HG03469 (cell line): ENCODE results near the gene SACS.

Experiments used
- ATAC-seq: cut with Tn5 transposase; IDR thresholded peaks from one replicate; pipeline ENCODE4 v1.9.1; 2021; ENCODE audit warnings: mild to moderate bottlenecking, moderate library complexity, moderate number of reproducible peaks; ENCODE audit not compliant: unreplicated experiment

The SACS gene, protein sequence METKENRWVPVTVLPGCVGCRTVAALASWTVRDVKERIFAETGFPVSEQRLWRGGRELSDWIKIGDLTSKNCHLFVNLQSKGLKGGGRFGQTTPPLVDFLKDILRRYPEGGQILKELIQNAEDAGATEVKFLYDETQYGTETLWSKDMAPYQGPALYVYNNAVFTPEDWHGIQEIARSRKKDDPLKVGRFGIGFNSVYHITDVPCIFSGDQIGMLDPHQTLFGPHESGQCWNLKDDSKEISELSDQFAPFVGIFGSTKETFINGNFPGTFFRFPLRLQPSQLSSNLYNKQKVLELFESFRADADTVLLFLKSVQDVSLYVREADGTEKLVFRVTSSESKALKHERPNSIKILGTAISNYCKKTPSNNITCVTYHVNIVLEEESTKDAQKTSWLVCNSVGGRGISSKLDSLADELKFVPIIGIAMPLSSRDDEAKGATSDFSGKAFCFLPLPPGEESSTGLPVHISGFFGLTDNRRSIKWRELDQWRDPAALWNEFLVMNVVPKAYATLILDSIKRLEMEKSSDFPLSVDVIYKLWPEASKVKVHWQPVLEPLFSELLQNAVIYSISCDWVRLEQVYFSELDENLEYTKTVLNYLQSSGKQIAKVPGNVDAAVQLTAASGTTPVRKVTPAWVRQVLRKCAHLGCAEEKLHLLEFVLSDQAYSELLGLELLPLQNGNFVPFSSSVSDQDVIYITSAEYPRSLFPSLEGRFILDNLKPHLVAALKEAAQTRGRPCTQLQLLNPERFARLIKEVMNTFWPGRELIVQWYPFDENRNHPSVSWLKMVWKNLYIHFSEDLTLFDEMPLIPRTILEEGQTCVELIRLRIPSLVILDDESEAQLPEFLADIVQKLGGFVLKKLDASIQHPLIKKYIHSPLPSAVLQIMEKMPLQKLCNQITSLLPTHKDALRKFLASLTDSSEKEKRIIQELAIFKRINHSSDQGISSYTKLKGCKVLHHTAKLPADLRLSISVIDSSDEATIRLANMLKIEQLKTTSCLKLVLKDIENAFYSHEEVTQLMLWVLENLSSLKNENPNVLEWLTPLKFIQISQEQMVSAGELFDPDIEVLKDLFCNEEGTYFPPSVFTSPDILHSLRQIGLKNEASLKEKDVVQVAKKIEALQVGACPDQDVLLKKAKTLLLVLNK (N-terminal part only)

GRCh38 chr13:23433171-23434153, at the start of gene SACS:
TSS of gene SACS (minus strand) at chr13:23433702. CDS start at chr13:23411239, 22,463 bp downstream.
- ATAC-seq, result no peak

- no peak for ATAC-seq
These were observed 46.8 kb upstream of the SACS start for GRCh38 chr13:23480324-23480723.

GRCh38 chr13:23477101-23477500, 43.6 kb upstream of the SACS start:
- ATAC-seq, result no peak

- ATAC-seq, result no peak
These were observed 39.7 kb upstream of the SACS start for GRCh38 chr13:23473221-23473620.

- ATAC-seq, result no peak
These were observed 38.7 kb upstream of the SACS start for GRCh38 chr13:23472189-23472588.

DNA sequence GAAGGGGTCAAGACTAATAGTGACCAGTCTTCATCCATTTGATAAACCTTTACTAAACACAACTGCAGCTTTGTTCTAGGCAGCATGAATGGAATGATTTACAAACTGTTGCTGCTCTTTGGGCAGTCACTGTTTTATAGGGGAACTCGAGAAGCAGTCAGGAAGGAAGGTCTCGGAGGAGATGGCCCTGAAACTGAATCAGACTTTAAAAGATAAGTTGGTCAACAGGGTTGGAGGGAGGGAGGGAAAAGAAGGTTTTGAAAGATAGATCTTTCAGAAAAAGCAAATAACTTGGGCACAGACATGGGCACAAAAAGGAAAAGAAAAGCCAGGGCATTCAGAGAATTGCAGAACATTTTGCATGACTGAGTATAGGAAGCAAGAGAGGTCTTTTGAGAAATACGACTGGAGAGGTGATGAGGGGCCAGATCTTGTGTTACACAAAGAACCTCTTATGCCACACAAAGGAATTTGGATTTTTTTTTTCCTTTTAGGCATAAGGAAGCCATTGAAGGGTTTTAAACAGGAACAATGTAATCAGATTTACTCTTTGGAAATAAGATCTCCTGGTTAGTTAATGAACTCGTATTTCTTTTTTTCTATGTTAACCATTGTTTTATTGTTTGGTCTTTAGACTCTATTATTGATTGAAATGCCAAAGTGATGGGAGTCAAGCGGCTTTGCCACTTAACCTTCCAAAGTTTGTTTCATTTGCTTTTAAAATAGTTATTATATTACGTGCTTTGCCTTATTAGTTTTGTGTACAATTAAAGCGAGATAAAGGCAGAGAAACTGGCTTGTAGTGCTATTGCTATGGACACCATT, 37.5 kb upstream of the SACS start:
- ATAC-seq, result no peak

DNA sequence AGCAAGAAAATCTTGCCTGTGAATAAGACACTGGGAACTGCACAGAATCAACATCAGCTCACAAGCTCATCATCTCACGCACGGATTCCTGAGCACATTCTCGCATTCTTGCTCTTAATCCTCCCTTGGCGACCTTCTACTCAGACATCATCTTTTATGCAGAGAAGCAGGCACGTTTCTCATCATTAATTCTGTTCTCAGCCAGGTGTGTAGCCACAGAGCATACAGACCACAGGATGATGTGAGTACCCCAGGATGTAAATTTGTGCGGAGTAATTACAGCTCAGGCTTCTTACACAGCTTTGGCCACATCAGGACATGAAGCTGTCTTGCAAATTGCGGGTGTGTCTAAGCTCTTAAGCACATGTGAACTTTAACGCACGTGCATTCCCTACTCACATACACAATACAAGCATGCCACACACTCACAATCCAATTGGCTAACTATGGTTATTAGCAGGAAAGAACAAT, 36.5 kb upstream of the SACS start:
- ATAC-seq, result no peak

GRCh38 chr13:23468811-23469210, 35.3 kb upstream of the SACS start:
- ATAC-seq, result no peak

DNA sequence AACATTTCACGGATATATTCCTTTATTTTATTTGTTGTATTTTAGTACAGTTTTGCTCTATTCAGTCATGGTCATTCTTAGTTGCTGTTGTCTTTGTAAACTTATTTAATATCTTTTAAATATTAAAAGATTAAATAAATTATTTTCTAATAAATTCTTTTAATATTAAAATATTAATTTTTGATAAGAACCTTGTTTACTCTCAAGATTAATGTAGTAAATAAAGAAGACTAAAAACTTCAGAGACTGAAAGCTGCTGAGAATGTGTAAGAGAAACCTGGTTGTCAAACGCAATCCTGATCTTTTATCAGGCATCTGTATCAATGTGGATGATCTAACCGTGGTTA, 34.4 kb upstream of the SACS start:
- no peak for ATAC-seq

DNA sequence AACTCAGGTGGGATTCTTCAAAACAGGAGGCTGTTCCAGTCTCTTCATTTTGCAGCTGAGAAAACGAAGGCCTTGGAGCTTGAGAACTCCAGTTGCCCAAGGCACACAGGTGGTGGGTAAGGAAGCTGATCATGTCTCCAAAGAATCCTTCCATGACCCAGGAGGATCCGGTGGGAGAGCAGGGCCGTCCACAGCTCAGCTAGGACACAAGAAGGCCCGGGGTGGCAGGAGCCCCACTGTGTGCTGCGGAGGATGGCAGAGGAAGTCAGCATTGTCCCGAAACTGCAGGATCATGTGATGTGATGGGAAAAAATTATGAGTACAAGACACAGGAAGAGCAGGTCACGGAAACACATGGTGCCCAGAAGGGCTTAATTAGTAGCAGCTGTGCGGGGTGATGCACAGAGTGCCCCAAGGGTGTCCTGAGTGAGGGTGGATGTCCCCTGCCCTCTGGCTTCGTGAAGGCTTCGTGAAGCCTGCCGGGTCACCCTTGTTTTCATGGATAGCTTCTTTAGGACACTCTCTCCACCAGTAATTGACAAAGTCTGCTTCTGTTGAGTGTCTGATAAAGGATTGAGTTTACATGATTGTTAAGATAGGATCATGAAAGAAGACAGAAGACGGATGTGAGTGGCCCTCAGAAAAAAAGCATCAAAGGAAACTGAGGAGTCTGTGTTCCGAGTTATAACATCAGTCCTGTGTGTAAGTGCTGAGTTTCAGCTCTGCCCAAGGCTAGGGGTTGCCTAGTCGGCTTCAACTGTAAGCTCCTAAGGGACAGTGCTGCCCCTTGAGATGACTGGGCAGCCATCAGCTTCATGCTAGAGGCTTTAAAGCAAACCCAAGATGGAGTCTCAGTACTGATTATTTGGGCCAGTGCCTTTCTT, 33.8 kb upstream of the SACS start:
- ATAC-seq, result no peak

DNA sequence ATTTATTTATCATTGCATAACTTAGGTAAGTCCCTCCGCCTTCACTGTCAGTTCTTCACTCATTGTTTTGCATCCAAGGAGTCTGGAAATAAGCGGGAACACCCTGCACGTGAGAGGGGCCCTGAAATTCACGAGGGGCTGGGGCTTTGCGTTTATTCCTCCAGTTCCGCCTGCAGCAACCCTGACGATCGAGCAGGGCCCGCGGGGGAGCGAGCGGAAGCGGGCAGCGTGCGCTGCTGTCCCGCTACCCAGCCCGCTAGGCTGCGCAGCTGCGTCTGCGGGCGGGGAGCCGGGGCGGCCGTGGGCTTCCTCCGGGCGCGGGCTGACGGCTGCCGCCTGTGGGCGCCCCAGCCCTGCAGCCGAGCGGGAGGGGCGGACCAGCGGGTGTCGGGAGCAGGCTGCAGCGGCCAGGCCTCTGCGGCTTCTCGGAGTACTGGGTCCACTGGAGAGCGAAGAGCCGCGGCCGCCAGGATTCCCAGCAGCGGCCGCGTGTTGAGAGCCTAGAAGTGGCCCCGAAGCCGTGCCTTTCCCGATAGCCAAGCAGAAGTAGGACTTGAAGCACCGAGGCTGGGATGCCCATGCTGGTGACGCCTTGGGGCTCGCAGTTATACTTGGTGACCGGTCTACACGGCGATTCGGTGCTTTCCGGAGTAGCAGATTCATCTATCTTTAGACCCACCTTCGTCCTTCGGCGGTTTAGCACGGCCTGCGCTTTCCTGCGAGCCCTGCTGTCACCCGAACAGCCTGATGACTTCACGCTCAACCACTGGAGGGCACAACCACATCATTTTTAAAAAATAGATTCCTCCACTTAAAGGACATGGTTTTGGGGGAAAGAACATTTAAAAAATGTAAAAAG, 32.9 kb upstream of the SACS start:
- peak; percentile 68 for ATAC-seq

- ATAC-seq, result no peak
These were observed 30.2 kb upstream of the SACS start for GRCh38 chr13:23463661-23464060.

GRCh38 chr13:23462815-23463559, 29.5 kb upstream of the SACS start:
- no peak for ATAC-seq

DNA sequence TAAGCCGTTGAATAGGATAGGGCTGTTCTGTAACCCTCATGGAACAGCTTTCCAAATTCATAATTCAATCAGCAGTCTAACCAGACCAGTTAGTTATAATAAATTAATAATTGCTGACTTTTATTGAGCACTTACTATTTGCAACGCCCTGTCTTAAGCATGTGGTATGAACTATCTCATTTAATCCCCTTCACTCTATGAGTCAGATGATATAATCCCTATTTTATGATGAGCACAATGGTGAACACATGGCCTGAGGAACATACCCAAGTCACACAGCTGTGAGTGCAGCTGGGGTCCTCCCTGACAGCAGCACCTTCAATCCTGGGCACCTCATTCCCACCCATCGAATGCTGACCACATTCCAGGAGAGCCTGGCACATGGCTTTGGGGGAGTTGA, 28.0 kb upstream of the SACS start:
- no peak for ATAC-seq

- no peak for ATAC-seq
These were observed 27.4 kb upstream of the SACS start for GRCh38 chr13:23460921-23461320.

- peak; percentile 90 for ATAC-seq
These were observed 26.8 kb upstream of the SACS start for GRCh38 chr13:23460309-23460708.

DNA sequence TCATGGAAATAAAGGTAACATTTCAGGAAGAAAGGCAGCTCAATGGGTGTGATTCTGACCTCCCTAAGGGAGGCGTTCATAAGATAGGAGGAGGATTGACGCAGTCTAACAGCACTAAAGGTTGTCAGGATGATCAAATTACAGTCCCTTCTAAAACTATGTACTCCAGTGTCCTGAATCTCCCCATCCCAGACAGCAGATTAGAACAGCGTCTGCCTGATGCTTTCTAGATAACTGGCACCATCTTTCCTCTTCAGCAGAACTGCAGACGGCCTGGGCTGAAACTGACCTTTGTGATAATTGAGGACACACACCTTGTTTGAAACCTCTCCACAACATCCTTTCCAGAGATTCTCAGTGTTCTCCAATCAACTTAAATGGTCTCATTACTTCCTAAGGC, 25.5 kb upstream of the SACS start:
- no peak for ATAC-seq
